GM04504 (cell line): ENCODE data around the gene ANAPC1.
"Not testable (repeated sequence)": the region's sequence is repeated elsewhere in the genome, so short reads cannot be mapped to it uniquely, and the experiment has no call there.

Experiments used
- DNase-seq: peaks from one replicate; pipeline ENCODE4 v3.0.0-alpha.2; 2012; ENCODE audit warnings: low read depth

ANAPC1 gene

DNA sequence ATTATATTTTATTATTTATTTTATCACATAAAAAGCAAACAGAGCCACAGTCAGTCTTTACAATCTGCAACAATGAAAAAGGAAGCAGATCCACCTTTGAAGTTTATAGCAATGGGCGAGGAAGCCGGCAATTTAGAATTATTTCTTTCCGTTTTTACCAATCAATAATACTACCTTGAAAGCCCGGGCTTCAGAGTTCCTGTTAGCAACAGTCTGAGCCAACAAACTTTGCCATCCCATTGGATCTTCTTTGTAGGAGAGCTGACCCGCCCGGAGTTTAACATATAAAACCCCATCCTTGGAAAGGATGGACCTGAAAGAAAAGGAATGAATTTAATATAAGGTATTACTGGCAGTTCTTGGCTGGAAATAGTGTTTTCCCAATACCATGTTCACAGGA is 101.8 kb downstream of the ANAPC1 start:
- DNase-seq: not testable (repeated sequence)

DNA sequence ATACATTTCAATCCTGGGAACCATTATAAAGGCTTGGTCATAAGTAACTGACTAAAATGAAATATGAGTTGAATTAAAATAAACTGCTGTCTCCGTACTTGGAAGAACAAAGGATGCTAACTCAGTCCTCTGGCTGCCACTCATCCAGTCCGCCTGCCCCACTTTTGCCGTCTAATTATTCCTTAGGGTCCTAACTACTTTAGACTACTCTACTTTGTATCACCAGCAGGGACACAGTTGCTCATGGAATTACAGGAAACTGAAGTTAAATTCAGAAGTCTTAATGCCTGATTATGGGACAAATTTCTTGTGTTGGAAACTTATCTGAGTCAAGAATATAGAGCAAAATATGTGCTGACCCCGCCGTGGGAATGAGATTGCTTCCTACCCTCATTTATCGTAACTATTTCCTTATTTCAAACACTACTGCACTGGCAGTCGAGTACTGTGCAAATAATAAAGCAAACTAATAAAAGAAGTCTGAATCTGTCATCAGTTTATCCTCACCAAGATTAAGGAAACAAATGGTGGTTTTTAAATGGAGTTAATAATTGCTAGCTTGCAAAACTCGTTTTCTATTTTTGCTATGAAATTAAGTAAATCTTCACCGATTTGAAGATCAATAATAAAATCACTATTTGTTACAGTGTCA is 102.4 kb downstream of the ANAPC1 start:
- not testable (repeated sequence) for DNase-seq

- not testable (repeated sequence) for DNase-seq
Measured at GRCh38 chr2:111777155-111777554, 106.8 kb downstream of the ANAPC1 start.

DNA sequence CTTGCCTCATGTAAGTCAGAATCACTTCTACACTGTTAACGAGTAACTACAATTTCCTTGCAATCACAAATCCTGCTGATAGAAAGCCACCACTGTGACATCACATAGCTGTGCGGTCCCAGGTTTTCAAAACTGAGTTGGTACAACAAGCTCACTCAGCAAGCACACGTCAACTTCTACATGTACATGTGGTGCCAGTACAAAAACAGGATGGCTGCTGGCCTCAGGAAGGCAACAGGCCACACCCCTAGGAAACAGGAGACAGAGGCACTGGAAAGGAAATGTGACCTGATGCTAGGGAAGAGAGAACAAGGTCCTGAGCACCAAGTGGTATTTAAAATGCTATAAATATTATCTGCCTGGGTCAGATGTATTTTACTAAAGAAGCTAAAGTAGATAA is 107.7 kb downstream of the ANAPC1 start:
- DNase-seq: not testable (repeated sequence)

DNA sequence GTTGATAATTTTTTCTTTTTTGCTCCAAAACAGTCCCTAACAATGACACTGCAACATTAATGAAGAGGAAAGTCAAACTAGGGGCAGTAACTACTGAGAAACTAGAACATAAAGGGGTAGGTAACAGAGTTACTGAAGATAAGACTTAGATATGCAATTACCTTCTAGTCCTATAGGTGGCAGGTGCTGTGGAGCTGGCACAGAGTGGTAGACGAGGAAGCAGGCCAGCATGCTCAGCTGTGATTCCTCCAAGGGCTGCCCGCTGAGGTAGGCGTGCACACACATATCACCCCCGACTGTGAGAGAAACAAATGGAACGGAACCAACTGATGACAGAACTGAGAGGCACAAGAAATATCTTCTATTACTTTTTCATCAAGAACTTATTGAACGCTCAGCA is 111.8 kb downstream of the ANAPC1 start:
- DNase-seq: not testable (repeated sequence)

GRCh38 chr2:111770916-111771658 is 112.9 kb downstream of the ANAPC1 start:
- DNase-seq: not testable (repeated sequence)

- not testable (repeated sequence) for DNase-seq
Measured at GRCh38 chr2:111768266-111769190, 115.5 kb downstream of the ANAPC1 start.

DNA sequence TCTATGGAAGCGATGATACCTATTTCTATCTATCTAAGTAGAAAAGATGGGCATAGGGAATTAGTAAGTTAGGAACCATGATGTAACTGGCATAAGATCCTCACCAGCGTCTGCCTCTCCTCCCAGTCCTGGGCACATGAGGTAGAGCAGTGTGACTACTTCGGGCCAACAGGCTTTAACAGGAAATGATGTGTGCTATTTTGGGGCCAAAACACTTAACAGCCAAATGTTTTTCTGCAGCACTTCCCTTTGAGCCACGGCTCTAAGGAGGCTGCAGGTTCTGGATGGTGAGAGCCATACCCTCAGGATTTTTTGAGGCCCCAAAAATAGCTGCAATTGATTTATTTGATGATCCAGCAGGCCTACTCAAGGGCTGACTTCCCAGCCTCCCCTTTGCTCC is 116.9 kb downstream of the ANAPC1 start:
- DNase-seq: not testable (repeated sequence)

DNA sequence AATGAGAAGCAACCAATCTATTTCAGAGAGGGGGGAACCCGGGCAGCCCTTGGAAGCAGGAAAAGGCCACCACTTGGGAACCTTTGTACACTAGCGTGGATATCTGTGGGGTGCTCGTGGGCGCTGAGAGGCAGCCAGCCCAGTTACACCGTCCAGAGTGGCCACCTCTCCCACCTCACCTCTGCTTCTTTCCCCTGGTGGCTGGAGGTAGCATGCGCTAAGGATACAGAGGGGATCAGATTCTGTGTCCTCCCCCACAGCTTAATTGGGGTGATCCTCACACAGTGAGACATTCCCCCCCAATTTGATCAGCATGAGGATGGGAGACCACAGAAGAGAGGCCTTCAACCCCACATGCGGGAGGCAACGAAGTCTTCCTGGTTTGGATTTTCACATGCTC is 117.7 kb downstream of the ANAPC1 start:
- not testable (repeated sequence) for DNase-seq

GRCh38 chr2:111764151-111764550 is 119.8 kb downstream of the ANAPC1 start:
- not testable (repeated sequence) for DNase-seq

DNA sequence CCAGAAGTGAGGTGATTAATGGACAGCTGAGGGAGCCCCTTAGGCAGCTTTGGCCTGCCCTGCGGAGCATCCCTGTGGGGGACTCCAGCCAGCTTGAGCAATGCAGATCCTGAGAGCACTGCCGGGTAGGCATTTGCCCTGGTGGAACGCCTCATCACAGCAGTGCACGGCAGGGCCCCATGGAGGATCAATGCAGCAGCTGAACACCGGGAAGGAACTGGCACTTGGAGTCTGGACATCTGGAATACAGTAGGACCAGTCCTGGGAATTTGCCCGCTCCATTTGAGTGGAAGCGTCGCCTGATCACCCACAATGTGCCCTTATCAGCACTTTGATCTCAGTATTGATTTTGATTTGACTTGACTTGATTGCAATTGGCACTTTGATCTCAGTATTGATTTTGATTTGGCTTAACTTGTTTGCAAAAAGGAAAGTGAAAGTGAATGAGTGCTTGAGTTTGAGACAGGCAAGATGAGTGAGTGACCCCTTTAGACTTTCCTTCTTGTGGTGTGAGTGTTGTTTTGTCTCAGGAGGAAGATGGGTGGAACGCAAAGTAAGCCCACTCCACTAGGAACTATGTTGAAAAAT is 123.2 kb downstream of the ANAPC1 start:
- DNase-seq: not testable (repeated sequence)

- DNase-seq: not testable (repeated sequence)
Measured at GRCh38 chr2:111752533-111752932, 131.5 kb downstream of the ANAPC1 start.

DNA sequence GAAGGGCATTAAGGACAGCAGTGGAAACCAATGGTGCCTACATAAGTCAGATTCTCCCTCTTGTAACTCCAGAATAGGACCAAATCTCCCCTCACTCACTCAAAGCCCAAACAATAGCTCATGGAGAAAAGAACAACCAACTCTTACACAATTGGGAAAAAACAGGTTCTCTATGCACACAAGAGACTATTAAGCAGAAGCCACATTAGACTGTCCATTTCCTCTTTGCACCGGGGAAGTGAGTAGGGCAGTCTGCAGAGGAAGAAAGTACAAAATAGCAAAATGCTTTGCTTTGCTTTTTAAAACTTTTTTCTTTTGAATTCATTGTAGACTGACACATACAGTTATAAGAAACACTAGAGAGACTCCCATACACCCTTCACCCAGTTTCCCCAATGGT is 133.4 kb downstream of the ANAPC1 start:
- DNase-seq: not testable (repeated sequence)

DNA sequence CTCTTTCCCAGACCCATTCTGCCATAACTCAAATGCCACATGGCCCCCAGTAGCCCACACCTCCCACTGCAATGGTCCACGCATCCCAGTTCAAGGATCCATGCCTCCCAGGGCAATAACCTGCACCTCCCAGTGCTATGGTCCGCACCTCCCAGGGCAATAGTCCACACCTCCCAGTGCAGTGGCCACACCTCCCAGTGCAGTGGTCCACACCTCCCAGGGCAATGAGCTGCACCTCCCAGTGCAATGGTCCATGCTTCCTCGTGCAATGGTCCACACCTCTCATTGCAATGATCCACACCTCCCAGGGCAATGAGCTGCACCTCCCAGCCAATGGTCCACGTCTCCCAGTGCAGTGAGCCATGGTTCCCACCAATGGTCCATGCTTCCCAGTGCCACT is 135.6 kb downstream of the ANAPC1 start:
- DNase-seq: not testable (repeated sequence)

DNA sequence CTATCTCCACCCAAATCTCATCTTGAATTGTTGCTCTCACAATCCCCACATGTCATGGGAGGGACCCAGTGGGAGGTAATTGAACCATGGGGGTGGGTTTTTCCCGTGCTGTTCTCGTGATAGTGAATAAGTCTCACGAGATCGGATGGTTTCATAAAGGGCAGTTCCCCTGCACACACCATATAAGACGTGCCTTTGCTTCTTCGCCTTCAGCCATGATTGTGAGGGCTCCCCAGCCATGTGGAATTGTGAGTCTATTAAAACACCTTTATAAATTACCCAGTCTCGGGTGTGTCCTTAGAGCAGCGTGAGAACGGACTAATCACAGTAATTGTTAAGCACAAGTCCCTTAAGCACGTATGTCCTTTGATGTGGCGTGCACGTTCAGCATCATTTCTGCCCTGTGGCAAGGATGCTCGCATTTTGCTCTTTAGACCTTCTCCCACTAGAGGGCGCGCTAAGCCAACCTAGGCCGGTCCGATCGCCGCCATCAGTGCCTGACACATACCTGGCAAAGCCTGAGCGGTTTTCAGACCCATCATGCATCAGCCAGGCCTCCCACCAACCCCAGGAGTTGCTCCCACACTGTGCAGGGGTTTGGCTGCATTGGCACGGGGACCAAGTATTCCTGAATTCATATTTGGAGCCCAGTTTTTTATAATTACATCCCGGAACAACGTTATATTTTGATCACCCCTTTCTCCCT is 136.4 kb downstream of the ANAPC1 start:
- not testable (repeated sequence) for DNase-seq

DNA sequence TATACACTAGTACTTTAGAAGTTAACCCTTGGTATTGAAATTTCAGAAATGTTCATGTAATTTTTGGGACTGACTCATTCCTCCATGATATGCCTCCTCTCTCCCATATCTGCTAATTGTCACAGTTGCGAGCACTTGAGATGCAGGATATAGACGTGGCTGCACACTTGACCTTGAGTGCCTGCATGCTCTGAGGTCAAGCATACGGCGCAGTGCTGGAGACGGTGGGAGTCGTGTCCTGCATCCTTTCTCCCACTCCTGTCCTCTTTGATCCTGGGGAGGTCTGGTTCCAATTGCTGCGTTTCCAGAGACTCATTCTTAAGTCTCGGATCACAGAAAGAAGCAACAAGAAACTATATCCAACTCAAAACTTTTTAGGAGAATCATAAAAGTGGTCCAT is 139.2 kb downstream of the ANAPC1 start:
- DNase-seq: not testable (repeated sequence)

GRCh38 chr2:111741517-111741916 is 142.5 kb downstream of the ANAPC1 start:
- not testable (repeated sequence) for DNase-seq

- peak; percentile 15 for DNase-seq
Measured at GRCh38 chr2:111735838-111736721, 147.9 kb downstream of the ANAPC1 start.

DNA sequence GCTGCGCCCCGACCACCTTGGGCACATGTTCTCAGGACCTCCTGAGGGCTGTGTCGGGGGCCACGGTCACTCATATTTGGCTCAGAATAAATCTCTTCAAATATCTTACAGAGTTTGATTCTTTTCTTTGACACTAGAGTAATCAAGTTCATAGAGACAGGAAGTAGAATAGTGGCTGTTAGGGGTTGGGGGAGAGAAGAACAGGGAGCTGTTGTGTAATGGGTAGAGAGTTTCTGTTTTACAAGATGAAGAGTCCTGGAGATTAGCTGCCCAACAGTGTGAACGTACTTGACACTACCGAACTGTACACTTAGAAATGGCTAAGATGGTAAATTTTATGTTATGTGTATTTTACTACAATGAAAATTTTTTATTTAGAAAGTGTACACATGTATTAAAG is 148.6 kb downstream of the ANAPC1 start:
- DNase-seq: not testable (repeated sequence)

GRCh38 chr2:111729812-111730458 is 154.1 kb downstream of the ANAPC1 start:
- DNase-seq: not testable (repeated sequence)
